CD14-positive monocyte (primary cell): Measurements from ENCODE around the gene PSKH1. TPM values are rescaled to one million over a fixed set of nuclear protein-coding genes. Genes with fewer than 3 reads are reported as not detected.

Source experiments
- DNase-seq, 3 donors: peaks; one replicate each; pipeline ENCODE4 v3.0.0-alpha.2; 2011 to 2022
- H2AFZ ChIP-seq: 2 replicates; pipeline ENCODE4 v1.6.0; 2012; ENCODE audit warnings: mild to moderate bottlenecking, low read depth, low read length, inconsistent platforms; ENCODE audit not compliant: insufficient read depth, poor library complexity, severe bottlenecking
- H3K27ac ChIP-seq, 2 donors: 1 replicate in 1 of 2; 2 replicates in 1 of 2; pipeline ENCODE4 v1.5.1; 2012 to 2013; ENCODE audit warnings: low read length in 2 of 2, control low read depth in 1 of 2, inconsistent platforms in 1 of 2, low read depth in 1 of 2, mild to moderate bottlenecking in 1 of 2
- H3K27me3 ChIP-seq, 2 donors: one replicate each; pipeline versions ENCODE4 v1.6.0 to v1.6.1; 2011 to 2013; ENCODE audit warnings: low read length in 2 of 2; ENCODE audit not compliant: control insufficient read depth in 2 of 2, insufficient read depth in 2 of 2
- H3K36me3 ChIP-seq, 2 donors: replicated peaks in 1 of 2; 1 replicate in 1 of 2; 2 replicates in 1 of 2; pipeline versions ENCODE4 v1.5.1 to v1.6.1; 2012 to 2013; ENCODE audit warnings: low read length in 2 of 2, control low read depth in 1 of 2, inconsistent platforms in 1 of 2, mild to moderate bottlenecking in 1 of 2; ENCODE audit not compliant: insufficient read depth in 2 of 2, control insufficient read depth in 1 of 2
- H3K4me1 ChIP-seq, 2 donors: 1 replicate in 1 of 2; 2 replicates in 1 of 2; pipeline versions ENCODE4 v1.5.1 to v1.6.1; 2012 to 2013; ENCODE audit warnings: low read length in 2 of 2, control low read depth in 1 of 2, inconsistent platforms in 1 of 2, mild to moderate bottlenecking in 1 of 2, moderate library complexity in 1 of 2; ENCODE audit not compliant: insufficient read depth in 2 of 2, control insufficient read depth in 1 of 2
- H3K4me2 ChIP-seq: replicated peaks from 2 replicates; pipeline ENCODE3; 2012; ENCODE audit warnings: low read length, moderate library complexity, mild to moderate bottlenecking; ENCODE audit not compliant: poor library complexity, severe bottlenecking; ENCODE audit errors: extremely low read depth
- H3K4me3 ChIP-seq, 3 experiments: fragments of 200-600 bp in 1 of 3; sonication (generic) in 1 of 3; replicated peaks in 1 of 3; 1 replicate in 2 of 3; 2 replicates in 1 of 3; pipeline ENCODE4 v1.5.1; 2011 to 2013; ENCODE audit warnings: low read length in 3 of 3, mild to moderate bottlenecking in 3 of 3, control low read depth in 2 of 3, low read depth in 2 of 3, inconsistent platforms in 1 of 3, moderate library complexity in 1 of 3
- H3K79me2 ChIP-seq: 2 replicates; pipeline ENCODE4 v1.6.0; 2012; ENCODE audit warnings: mild to moderate bottlenecking, control low read depth, inconsistent platforms, low read length, moderate library complexity; ENCODE audit not compliant: insufficient read depth
- H3K9ac ChIP-seq: 2 replicates; pipeline ENCODE4 v1.6.0; 2017; ENCODE audit warnings: low read length, mild to moderate bottlenecking; ENCODE audit not compliant: insufficient read depth, poor library complexity, severe bottlenecking
- H3K9me3 ChIP-seq, 2 donors: replicated peaks in 1 of 2; 1 replicate in 1 of 2; 2 replicates in 1 of 2; pipeline versions ENCODE4 v1.5.1 to v1.6.1; 2012 to 2013; ENCODE audit warnings: low read length in 2 of 2, control low read depth in 1 of 2; ENCODE audit not compliant: control insufficient read depth in 1 of 2, insufficient read depth in 1 of 2
- H4K20me1 ChIP-seq: 2 replicates; pipeline ENCODE4 v1.6.0; 2012; ENCODE audit warnings: mild to moderate bottlenecking, low read length, control low read depth, moderate library complexity; ENCODE audit not compliant: insufficient read depth
- H3K27ac Mint-ChIP-seq, 7 donors: one replicate each; pipeline ENCODE4 v1.8.0; 2020; ENCODE audit warnings: mild to moderate bottlenecking in 7 of 7, mixed read lengths in 7 of 7, moderate library complexity in 6 of 7, inconsistent platforms in 2 of 7
- H3K27me3 Mint-ChIP-seq, 3 donors: one replicate each; pipeline ENCODE4 v1.8.0; 2021 to 2022; ENCODE audit warnings: low read depth in 3 of 3, mild to moderate bottlenecking in 3 of 3, mixed read lengths in 3 of 3, moderate library complexity in 3 of 3, inconsistent platforms in 1 of 3
- H3K36me3 Mint-ChIP-seq, 2 donors: one replicate each; pipeline ENCODE4 v1.8.0; 2020; ENCODE audit warnings: mixed read lengths in 2 of 2, inconsistent platforms in 1 of 2, mild to moderate bottlenecking in 1 of 2
- H3K4me1 Mint-ChIP-seq: one replicate; pipeline ENCODE4 v1.8.0; 2020; ENCODE audit warnings: mild to moderate bottlenecking, mixed read lengths
- H3K4me3 Mint-ChIP-seq, 2 donors: one replicate each; pipeline ENCODE4 v1.8.0; 2020; ENCODE audit warnings: mild to moderate bottlenecking in 2 of 2, mixed read lengths in 2 of 2, moderate library complexity in 1 of 2
- H3K9me3 Mint-ChIP-seq, 7 donors: one replicate each; pipeline ENCODE4 v1.8.0; 2020 to 2022; ENCODE audit warnings: mixed read lengths in 7 of 7, mild to moderate bottlenecking in 6 of 7, moderate library complexity in 6 of 7, inconsistent platforms in 2 of 7
- WGBS: methylation state at CpG from one replicate; pipeline ENCODE4 v1.1.5; 2013; ENCODE audit warnings: missing lambda C conversion rate; ENCODE audit not compliant: insufficient coverage; 5-methylcytosine and 5-hydroxymethylcytosine counted together
- intact Hi-C, 2 donors: fragments of 100-400 bp; cut with micrococcal nuclease; formaldehyde crosslinking; loops; one replicate each; pipeline versions ENCODE4 v1.15.0 to v1.15.1; 2023
- polyA plus RNA-seq, 3 donors: library from polyadenylated mRNA; depleted of rRNA in 1 of 3; unstranded in 2 of 3; stranded (reverse) in 1 of 3; fragments of 300-500 nt in 2 of 3; fragments of >200 nt in 1 of 3; fragmentation: Illumina TruSeq in 2 of 3; gene quantifications; 1 replicate in 2 of 3; 2 replicates in 1 of 3; pipeline ENCODE4 v1.2.3, GENCODE V29; 2012 to 2021
- TF ChIP-seq, protein P1 (sequence below): fragments of 200-600 bp; IDR thresholded peaks from one replicate; pipeline ENCODE4 v1.8.0; 2022; ENCODE audit warnings: antibody characterized with exemption, mild to moderate bottlenecking

Gene PSKH1
- polyA plus RNA-seq, 3 donors: 11.0 to 19.7 (median 16.8) TPM

DNA sequence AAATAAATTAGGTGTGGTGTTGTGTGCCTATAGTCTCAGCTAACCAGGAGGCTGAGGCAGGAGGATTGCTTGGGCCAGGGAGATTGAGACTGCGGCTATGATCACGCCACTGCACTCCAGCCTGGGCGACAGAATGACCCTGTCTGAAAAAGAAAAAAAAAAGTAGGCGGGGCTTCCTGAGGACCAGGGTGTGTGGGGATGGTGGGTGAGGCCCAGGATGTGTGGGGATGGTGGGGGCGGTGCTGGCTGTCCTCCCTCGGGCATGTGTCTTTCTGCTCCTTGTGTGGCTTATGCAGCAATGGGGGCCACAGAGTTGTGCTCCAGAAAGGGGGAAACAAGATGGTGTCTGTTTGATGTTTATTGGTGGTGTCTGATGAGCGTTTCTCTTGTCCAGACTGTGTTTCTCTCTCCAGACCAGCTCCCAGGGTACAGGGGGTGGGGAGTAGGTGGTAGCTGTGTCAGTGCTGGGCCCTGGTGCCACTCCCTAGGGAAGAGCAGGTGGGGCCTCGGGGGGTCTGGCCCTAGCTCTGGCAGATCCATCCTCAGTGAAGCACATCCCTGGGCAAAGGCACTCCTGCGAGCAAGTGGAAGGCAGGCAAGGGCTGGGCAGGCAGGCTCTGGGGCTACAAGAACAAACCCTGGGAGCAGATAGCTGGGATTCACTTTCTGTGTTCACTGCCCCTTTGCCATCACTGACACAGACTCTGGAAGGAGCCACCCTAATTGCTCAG lies 48.6 kb downstream of the PSKH1 start:
- Mint-ChIP-seq H3K36me3 (peaks cover 31 to 55% of the 10 kb centered on the region in 2 donors), H3K27ac (no peak overlapping the region), H3K27me3 (peaks cover 0 to 4% (median 2%) of the 10 kb centered on the region in 3 donors), H3K4me1 (peaks cover 18% of the 10 kb centered on the region), H3K9me3 (no peaks in the 10 kb centered on the region), H3K4me3 (no peak overlapping the region)
- no peak overlapping the region for H3K9ac ChIP-seq
- H3K27me3 ChIP-seq: no peaks in the 10 kb centered on the region
- H2AFZ ChIP-seq: no peak overlapping the region
- peaks cover 20 to 24% of the 10 kb centered on the region in 2 donors for H3K4me1 ChIP-seq
- H3K27ac ChIP-seq: no peak overlapping the region
- intact Hi-C loops: no loop called here
- TF ChIP-seq, protein P1, sequence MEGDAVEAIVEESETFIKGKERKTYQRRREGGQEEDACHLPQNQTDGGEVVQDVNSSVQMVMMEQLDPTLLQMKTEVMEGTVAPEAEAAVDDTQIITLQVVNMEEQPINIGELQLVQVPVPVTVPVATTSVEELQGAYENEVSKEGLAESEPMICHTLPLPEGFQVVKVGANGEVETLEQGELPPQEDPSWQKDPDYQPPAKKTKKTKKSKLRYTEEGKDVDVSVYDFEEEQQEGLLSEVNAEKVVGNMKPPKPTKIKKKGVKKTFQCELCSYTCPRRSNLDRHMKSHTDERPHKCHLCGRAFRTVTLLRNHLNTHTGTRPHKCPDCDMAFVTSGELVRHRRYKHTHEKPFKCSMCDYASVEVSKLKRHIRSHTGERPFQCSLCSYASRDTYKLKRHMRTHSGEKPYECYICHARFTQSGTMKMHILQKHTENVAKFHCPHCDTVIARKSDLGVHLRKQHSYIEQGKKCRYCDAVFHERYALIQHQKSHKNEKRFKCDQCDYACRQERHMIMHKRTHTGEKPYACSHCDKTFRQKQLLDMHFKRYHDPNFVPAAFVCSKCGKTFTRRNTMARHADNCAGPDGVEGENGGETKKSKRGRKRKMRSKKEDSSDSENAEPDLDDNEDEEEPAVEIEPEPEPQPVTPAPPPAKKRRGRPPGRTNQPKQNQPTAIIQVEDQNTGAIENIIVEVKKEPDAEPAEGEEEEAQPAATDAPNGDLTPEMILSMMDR: no peak
- H3K4me2 ChIP-seq: no peak overlapping the region
- peaks cover 41 to 44% of the 10 kb centered on the region in 2 donors for H3K36me3 ChIP-seq
- no peak overlapping the region for H3K4me3 ChIP-seq
- DNase-seq: no peak
- H3K79me2 ChIP-seq: peaks cover 2% of the 10 kb centered on the region
- H4K20me1 ChIP-seq: peaks cover 12% of the 10 kb centered on the region
- no peaks in the 10 kb centered on the region for H3K9me3 ChIP-seq
- 85% methylated on average over 7 of the region's 9 CpGs for WGBS

DNA sequence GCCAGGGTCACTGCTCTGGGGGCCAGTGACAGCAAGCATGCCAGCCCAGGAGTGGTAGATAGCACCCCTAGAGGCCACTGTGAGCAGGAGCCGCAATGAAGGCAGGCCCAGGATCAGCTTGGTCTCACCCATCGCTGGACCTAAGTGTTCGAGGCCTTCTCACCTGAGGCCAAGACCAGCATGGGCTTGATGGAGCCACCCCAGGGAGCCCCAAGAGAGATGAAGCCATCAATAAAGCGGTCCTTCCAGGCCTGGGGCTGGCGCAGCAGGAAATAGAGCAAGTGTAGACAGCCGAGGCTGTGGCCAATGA lies 49.1 kb downstream of the PSKH1 start:
- no peak overlapping the region for H3K4me2 ChIP-seq
- Mint-ChIP-seq H3K36me3 (peaks cover 33 to 58% of the 10 kb centered on the region in 2 donors), H3K9me3 (no peaks in the 10 kb centered on the region), H3K27me3 (peaks cover 0 to 4% (median 2%) of the 10 kb centered on the region in 3 donors), H3K27ac (no peak overlapping the region), H3K4me1 (peaks cover 14% of the 10 kb centered on the region), H3K4me3 (no peak overlapping the region)
- intact Hi-C loops: no loop called here
- no peak overlapping the region for H2AFZ ChIP-seq
- peaks cover 16 to 19% of the 10 kb centered on the region in 2 donors for H3K4me1 ChIP-seq
- 86% methylated on average over 6 of the region's 6 CpGs for WGBS
- TF ChIP-seq, protein P1: peak; percentile 69
- no peak overlapping the region for H3K27ac ChIP-seq
- H3K9ac ChIP-seq: no peak overlapping the region
- H3K9me3 ChIP-seq: no peaks in the 10 kb centered on the region
- H3K27me3 ChIP-seq: no peaks in the 10 kb centered on the region
- no peak overlapping the region for H3K4me3 ChIP-seq
- H3K79me2 ChIP-seq: no peaks in the 10 kb centered on the region
- DNase-seq: peak in 2 of 3 donors; percentile 25 to 35
- H4K20me1 ChIP-seq: peaks cover 12% of the 10 kb centered on the region
- peaks cover 46 to 49% of the 10 kb centered on the region in 2 donors for H3K36me3 ChIP-seq
